ENCODE measurements around the gene DEUP1.

- TF ChIP-seq SIN3A (IDR thresholded peaks at IDR 0.05; ENCODE audit: borderline replicate concordance, insufficient read depth, low read length) = no peak
- no peak for TF ChIP-seq POLR2AphosphoS5 (IDR thresholded peaks at IDR 0.05; ENCODE audit: low read depth, low read length)
- TF ChIP-seq REST (IDR thresholded peaks at IDR 0.05; ENCODE audit: insufficient read depth in 1 of 2, low read depth in 2 of 2, low read length in 2 of 2) = no peak
These were observed 45.1 kb upstream of the DEUP1 start for GRCh38 chr11:93285430-93285829.
